ENCODE measurements around the gene GGN.
"Not testable (repeated sequence)": the region's sequence is repeated elsewhere in the genome, so short reads cannot be mapped to it uniquely, and the experiment has no call there.

The GGN gene

GRCh38 chr19:38386300-38386970 is 1.4 kb downstream of the GGN start:
- DNase-seq = no peak

- no peak for DNase-seq
These were observed 2.0 kb downstream of the GGN start for GRCh38 chr19:38385804-38386257.

GRCh38 chr19:38385057-38385803 is 2.6 kb downstream of the GGN start:
- no peak for DNase-seq

GRCh38 chr19:38384209-38385027 is 3.4 kb downstream of the GGN start:
- no peak for DNase-seq

- DNase-seq = no peak
These were observed 4.1 kb downstream of the GGN start for GRCh38 chr19:38383743-38384142.

- DNase-seq = no peak
These were observed 4.7 kb downstream of the GGN start for GRCh38 chr19:38383184-38383583.

GRCh38 chr19:38381138-38381537 is 6.7 kb downstream of the GGN start:
- no peak for DNase-seq

GRCh38 chr19:38378866-38379265 is 9.0 kb downstream of the GGN start:
- DNase-seq = no peak

GRCh38 chr19:38377052-38377451 is 10.8 kb downstream of the GGN start:
- DNase-seq = no peak

- no peak for DNase-seq
These were observed 11.3 kb downstream of the GGN start for GRCh38 chr19:38376576-38376975.

GRCh38 chr19:38375748-38376147 is 12.1 kb downstream of the GGN start:
- no peak for DNase-seq

GRCh38 chr19:38375098-38375493 is 12.7 kb downstream of the GGN start:
- DNase-seq = no peak

- DNase-seq = peak; percentile 99
These were observed 13.3 kb downstream of the GGN start, which contains the start of gene PSMD8 for GRCh38 chr19:38374332-38375097. PSMD8 (plus strand) TSS chr19:38374571; CDS start chr19:38374602, 31 bp downstream.

- no peak for DNase-seq
These were observed 13.9 kb downstream of the GGN start for GRCh38 chr19:38373907-38374331.

GRCh38 chr19:38371081-38371480 is 16.8 kb downstream of the GGN start:
- DNase-seq = no peak

- DNase-seq = no peak
These were observed 17.5 kb downstream of the GGN start for GRCh38 chr19:38370299-38370698.

- no peak for DNase-seq
These were observed 18.2 kb downstream of the GGN start for GRCh38 chr19:38369584-38369983.

GRCh38 chr19:38367041-38367440 is 20.8 kb downstream of the GGN start:
- no peak for DNase-seq

- not testable (repeated sequence) for DNase-seq
These were observed 24.7 kb downstream of the GGN start for GRCh38 chr19:38362946-38363688.

GRCh38 chr19:38362076-38362945 is 25.5 kb downstream of the GGN start:
- DNase-seq = peak; percentile 64

- DNase-seq = peak; percentile 65
These were observed 26.2 kb downstream of the GGN start for GRCh38 chr19:38361633-38362075.
